Gastrocnemius medialis (tissue), 4 donors: ENCODE results near the gene TAGLN2. TPM values are rescaled to one million over a fixed set of nuclear protein-coding genes. Genes with fewer than 3 reads are reported as not detected.

ENCODE experiments used
- ATAC-seq, 2 donors: fragments of 150-250 bp; one replicate each; pipeline ENCODE4 v1.9.1; 2016
- DNase-seq, 2 donors: peaks; one replicate each; pipeline ENCODE4 v3.0.0-alpha.2; 2019
- H3K27ac ChIP-seq, 4 donors: fragments of 200-600 bp; sonication (generic); 1 replicate in 1 of 4; 2 replicates in 3 of 4; pipeline ENCODE4 v1.5.1; 2016 to 2018; ENCODE audit warnings: mild to moderate bottlenecking in 2 of 4, moderate library complexity in 1 of 4
- H3K27me3 ChIP-seq, 3 donors: fragments of 200-600 bp; sonication (generic) in 2 of 3; 1 replicate in 1 of 3; 2 replicates in 2 of 3; pipeline versions ENCODE4 v1.5.1 to v1.6.0; 2016 to 2019; ENCODE audit warnings: mild to moderate bottlenecking in 1 of 3, moderate library complexity in 1 of 3
- H3K36me3 ChIP-seq, 2 donors: fragments of 200-600 bp; sonication (generic) in 1 of 2; one replicate each; pipeline ENCODE4 v1.5.1; 2017 to 2018
- H3K4me1 ChIP-seq, 2 donors: fragments of 200-600 bp; sonication (generic) in 1 of 2; one replicate each; pipeline ENCODE4 v1.5.1; 2016 to 2017; ENCODE audit warnings: mild to moderate bottlenecking in 2 of 2
- H3K4me3 ChIP-seq, 4 donors: fragments of 200-600 bp; sonication (generic) in 3 of 4; 1 replicate in 1 of 4; 2 replicates in 3 of 4; pipeline ENCODE4 v1.5.1; 2016 to 2019; ENCODE audit warnings: mild to moderate bottlenecking in 2 of 4
- H3K9me3 ChIP-seq, 3 donors: fragments of 200-600 bp; sonication (generic) in 2 of 3; 1 replicate in 1 of 3; 2 replicates in 2 of 3; pipeline ENCODE4 v1.5.1; 2016 to 2019
- POLR2A ChIP-seq, 2 donors: fragments of 450-650 bp; IDR thresholded peaks; one replicate each; pipeline ENCODE4 v1.6.1; 2017; ENCODE audit warnings: antibody characterized with exemption in 2 of 2, mild to moderate bottlenecking in 2 of 2, moderate library complexity in 2 of 2
- in situ Hi-C, 4 donors: fragments of 200-750 bp; cut with MboI; loops; one replicate each; pipeline versions ENCODE4 v1.15.0 to v1.8.0; 2017; ENCODE audit warnings: low sequenced_read_pairs in 4 of 4
- intact Hi-C: fragments of 100-400 bp; cut with DNase I; formaldehyde crosslinking; loops from one replicate; pipeline ENCODE4 v1.15.1; 2023; ENCODE audit warnings: low total_unique reads
- total RNA-seq, 4 donors: library from RNA; depleted of rRNA; stranded (reverse); fragments of >200 nt; gene quantifications; one replicate each; pipeline versions ENCODE4 v1.1.0 to v1.2.3, GENCODE V29; 2016
- TF ChIP-seq, protein P1 (sequence below), 5 experiments: fragments of 450-650 bp in 3 of 5; fragments of 200-600 bp in 2 of 5; sonication (generic) in 2 of 5; IDR thresholded peaks in 4 of 5; conservative IDR thresholded peaks in 1 of 5; 1 replicate in 4 of 5; 2 replicates in 1 of 5; pipeline ENCODE4 v1.5.1; 2016 to 2019; ENCODE audit warnings: antibody characterized with exemption in 5 of 5, mild to moderate bottlenecking in 3 of 5, moderate library complexity in 3 of 5

Gene TAGLN2
- total RNA-seq, 4 donors from 2014 or later: 28.8 to 48.2 (median 37.5) TPM

- DNase-seq (no peak), ATAC-seq (no peak)
- H3K4me3 ChIP-seq: no peak overlapping the region
- peaks cover 0 to 15% of the 10 kb centered on the region in 2 donors for H3K4me1 ChIP-seq
- TF ChIP-seq POLR2A (IDR thresholded peaks at IDR 0.05): no peak
- TF ChIP-seq, protein P1, sequence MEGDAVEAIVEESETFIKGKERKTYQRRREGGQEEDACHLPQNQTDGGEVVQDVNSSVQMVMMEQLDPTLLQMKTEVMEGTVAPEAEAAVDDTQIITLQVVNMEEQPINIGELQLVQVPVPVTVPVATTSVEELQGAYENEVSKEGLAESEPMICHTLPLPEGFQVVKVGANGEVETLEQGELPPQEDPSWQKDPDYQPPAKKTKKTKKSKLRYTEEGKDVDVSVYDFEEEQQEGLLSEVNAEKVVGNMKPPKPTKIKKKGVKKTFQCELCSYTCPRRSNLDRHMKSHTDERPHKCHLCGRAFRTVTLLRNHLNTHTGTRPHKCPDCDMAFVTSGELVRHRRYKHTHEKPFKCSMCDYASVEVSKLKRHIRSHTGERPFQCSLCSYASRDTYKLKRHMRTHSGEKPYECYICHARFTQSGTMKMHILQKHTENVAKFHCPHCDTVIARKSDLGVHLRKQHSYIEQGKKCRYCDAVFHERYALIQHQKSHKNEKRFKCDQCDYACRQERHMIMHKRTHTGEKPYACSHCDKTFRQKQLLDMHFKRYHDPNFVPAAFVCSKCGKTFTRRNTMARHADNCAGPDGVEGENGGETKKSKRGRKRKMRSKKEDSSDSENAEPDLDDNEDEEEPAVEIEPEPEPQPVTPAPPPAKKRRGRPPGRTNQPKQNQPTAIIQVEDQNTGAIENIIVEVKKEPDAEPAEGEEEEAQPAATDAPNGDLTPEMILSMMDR (IDR thresholded peaks at IDR 0.05 in 4 of 5, conservative IDR thresholded peaks at IDR 0.05 in 1 of 5): no peak
- H3K27ac ChIP-seq: no peak overlapping the region
- intact Hi-C loops (no loop called here), in situ Hi-C loops (loop anchor here in 1 of 4 donors (10.0 kb wide), 1 partner anchor 63 kb away; no protein-coding TSS in a partner anchor)
- no peaks in the 10 kb centered on the region for H3K36me3 ChIP-seq
- no peaks in the 10 kb centered on the region for H3K9me3 ChIP-seq
- H3K27me3 ChIP-seq: peaks cover 24 to 27% (median 24%) of the 10 kb centered on the region in 3 donors
Measured at GRCh38 chr1:159941591-159942560, 16.6 kb upstream of the TAGLN2 start.

GRCh38 chr1:159941141-159941540 lies 15.8 kb upstream of the TAGLN2 start:
- intact Hi-C loops (no loop called here), in situ Hi-C loops (loop anchor here in 1 of 4 donors (10.0 kb wide), 1 partner anchor 64 kb away; no protein-coding TSS in a partner anchor)
- TF ChIP-seq, protein P1 (IDR thresholded peaks at IDR 0.05 in 4 of 5, conservative IDR thresholded peaks at IDR 0.05 in 1 of 5): no peak
- TF ChIP-seq POLR2A (IDR thresholded peaks at IDR 0.05): no peak
- H3K36me3 ChIP-seq: no peaks in the 10 kb centered on the region
- no peak overlapping the region for H3K4me3 ChIP-seq
- ATAC-seq (no peak), DNase-seq (no peak)
- H3K27me3 ChIP-seq: peaks cover 24 to 27% (median 24%) of the 10 kb centered on the region in 3 donors
- H3K9me3 ChIP-seq: no peaks in the 10 kb centered on the region
- no peak overlapping the region for H3K27ac ChIP-seq
- peaks cover 0 to 15% of the 10 kb centered on the region in 2 donors for H3K4me1 ChIP-seq

DNA sequence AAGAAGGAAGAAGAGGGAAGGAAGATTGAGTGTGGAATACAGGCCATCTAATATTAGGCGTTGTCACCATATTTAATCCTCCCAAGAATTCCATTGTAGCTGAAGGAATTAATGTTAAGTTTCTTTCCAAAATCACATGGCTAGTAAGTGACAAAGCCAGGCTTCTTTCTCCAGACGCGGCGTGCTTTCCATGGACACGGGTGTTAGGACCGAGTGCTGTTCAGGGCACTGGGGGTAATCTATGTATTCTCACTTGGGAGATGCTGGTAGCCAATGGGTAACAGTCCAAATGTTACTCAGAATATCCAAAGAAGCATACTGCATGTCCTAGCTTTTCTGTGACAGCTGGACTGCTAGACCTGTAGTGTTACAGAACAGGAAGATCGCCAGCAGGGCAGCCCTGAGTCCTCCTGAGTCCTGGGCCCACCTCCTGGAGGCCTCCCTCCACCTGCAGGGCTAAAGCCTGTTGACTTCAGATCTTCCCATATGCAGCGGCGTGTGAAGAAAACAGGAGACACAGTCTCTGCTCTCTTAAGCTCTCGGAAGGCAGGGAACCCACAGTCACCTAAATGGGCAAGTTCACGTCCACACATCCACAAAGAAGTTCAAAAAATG lies 14.8 kb upstream of the TAGLN2 start:
- no peak for TF ChIP-seq POLR2A (IDR thresholded peaks at IDR 0.05)
- TF ChIP-seq, protein P1 (IDR thresholded peaks at IDR 0.05 in 4 of 5, conservative IDR thresholded peaks at IDR 0.05 in 1 of 5): no peak
- intact Hi-C loops: no loop called here
- peaks cover 22 to 25% (median 23%) of the 10 kb centered on the region in 3 donors for H3K27me3 ChIP-seq

DNA sequence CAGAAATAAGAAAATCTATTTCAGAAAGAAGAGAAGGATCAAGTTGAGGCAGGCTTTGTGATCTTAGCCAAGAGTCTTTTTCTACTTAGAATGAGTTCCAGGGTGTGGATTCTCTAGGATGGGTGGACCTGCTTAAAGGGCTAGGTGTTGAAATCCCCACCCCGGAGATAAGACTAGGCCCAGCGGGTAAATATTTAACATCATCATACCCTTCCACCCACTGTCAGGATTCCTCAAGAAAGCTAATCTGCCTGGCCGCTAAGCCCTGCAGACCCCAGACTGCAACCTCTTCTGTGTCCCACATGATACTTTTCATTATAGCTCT lies 14.3 kb upstream of the TAGLN2 start:
- in situ Hi-C loops: loop anchor here (5.0 to 10.0 kb wide), 2 partner anchors 65 to 68 kb away; no protein-coding TSS in a partner anchor
- TF ChIP-seq POLR2A (IDR thresholded peaks at IDR 0.05): no peak
- TF ChIP-seq, protein P1 (IDR thresholded peaks at IDR 0.05 in 4 of 5, conservative IDR thresholded peaks at IDR 0.05 in 1 of 5): no peak
- Histone ChIP-seq H3K9me3 (no peaks in the 10 kb centered on the region), H3K4me3 (no peak overlapping the region), H3K27me3 (peaks cover 18 to 20% (median 18%) of the 10 kb centered on the region in 3 donors), H3K4me1 (no peaks in the 10 kb centered on the region), H3K27ac (no peak overlapping the region), H3K36me3 (no peaks in the 10 kb centered on the region)
- DNase-seq (no peak), ATAC-seq (no peak)
- intact Hi-C loops: loop anchor here (5.0 kb wide), 1 partner anchor 157 kb away; the partner anchor contains the start of gene DUSP23

More for the DNA sequence above, 14.8 kb upstream of the TAGLN2 start:
- ATAC-seq: no peak
- in situ Hi-C loops: loop anchor here in 1 of 4 donors (10.0 kb wide), 1 partner anchor 65 kb away; no protein-coding TSS in a partner anchor
- Histone ChIP-seq H3K27ac (no peak overlapping the region), H3K36me3 (no peaks in the 10 kb centered on the region), H3K4me1 (peaks cover 0 to 5% of the 10 kb centered on the region in 2 donors), H3K9me3 (no peaks in the 10 kb centered on the region), H3K4me3 (no peak overlapping the region)
- no peak for DNase-seq
